ENCODE data around the gene PRSS58. TPM values are rescaled to one million over a fixed set of nuclear protein-coding genes. Genes with fewer than 3 reads are reported as not detected.

Gene PRSS58
- total and polyA plus RNA-seq, 9 of the 15 experiments (the other 6 are each of a cell fraction or from before 2014, with no cell fraction given), result not detected

GRCh38 chr7:142243823-142244222, 14.0 kb downstream of the PRSS58 start:
- Histone ChIP-seq H3K4me1 (replicated peaks in 1 of 2; ENCODE audit: control insufficient read depth in 2 of 2, insufficient read depth in 2 of 2, low read length in 2 of 2) (no peaks in the 10 kb centered on the region), H3K36me3 (ENCODE audit: control insufficient read depth, insufficient read depth, low read length) (no peaks in the 10 kb centered on the region), H3K9me1 (ENCODE audit: control insufficient read depth, insufficient read depth, low read length) (no peaks in the 10 kb centered on the region), H3K9me3 (replicated peaks; ENCODE audit: control insufficient read depth, insufficient read depth, low read depth, low read length) (no peaks in the 10 kb centered on the region), H3K79me2 (ENCODE audit: control insufficient read depth, insufficient read depth, low read length) (no peaks in the 10 kb centered on the region), H2AFZ (ENCODE audit: low read depth, low read length) (no peak overlapping the region), H3K9ac (ENCODE audit: insufficient read depth in 1 of 2, low read depth in 2 of 2, low read length in 2 of 2) (no peak overlapping the region), H3K27me3 (ENCODE audit: control insufficient read depth in 2 of 2, insufficient read depth in 2 of 2, low read length in 2 of 2) (no peaks in the 10 kb centered on the region), H4K20me1 (replicated peaks; ENCODE audit: control insufficient read depth, insufficient read depth, low read length) (no peaks in the 10 kb centered on the region), H3K27ac (ENCODE audit: extremely low read depth, low read depth, low read length) (no peak overlapping the region), H3K4me3 (no peak overlapping the region), H3K4me2 (ENCODE audit: insufficient read depth, low read length) (no peak overlapping the region)
- ChIA-PET POLR2A (interaction anchor here (0.7 kb wide), 1 partner anchor 303 kb away, joined by 3 read pairs; no protein-coding TSS in a partner anchor), CTCF (ENCODE audit: low intra/inter-chr PET ratio) (no interaction called here)
- no TSS peak for BruUV-seq (replicated peaks)
- FAIRE-seq, result no peak
- 1% methylated on average over 10 of the region's 10 CpGs for WGBS (ENCODE audit: insufficient coverage, low coverage, missing lambda C conversion rate)
- ATAC-seq, result no peak
- intact Hi-C loops (cut with micrococcal nuclease), result no loop called here
- in situ Hi-C loops (cut with MboI), result no loop called here
- TF ChIP-seq SP1 (CRISPR knock-in tag; IDR thresholded peaks at IDR 0.05) (no peak), ZBTB17 (CRISPR knock-in tag; IDR thresholded peaks at IDR 0.05) (no peak), BRD4 (IDR thresholded peaks at IDR 0.05) (no peak), CREB1 (IDR thresholded peaks at IDR 0.05) (no peak), CREB1 (CRISPR knock-in tag; IDR thresholded peaks at IDR 0.05) (no peak), EHMT2 (IDR thresholded peaks at IDR 0.05) (no peak), MCM7 (IDR thresholded peaks at IDR 0.05) (no peak), BCL6 (CRISPR knock-in tag; IDR thresholded peaks at IDR 0.05) (no peak)
- TF ChIP-seq, protein P1, sequence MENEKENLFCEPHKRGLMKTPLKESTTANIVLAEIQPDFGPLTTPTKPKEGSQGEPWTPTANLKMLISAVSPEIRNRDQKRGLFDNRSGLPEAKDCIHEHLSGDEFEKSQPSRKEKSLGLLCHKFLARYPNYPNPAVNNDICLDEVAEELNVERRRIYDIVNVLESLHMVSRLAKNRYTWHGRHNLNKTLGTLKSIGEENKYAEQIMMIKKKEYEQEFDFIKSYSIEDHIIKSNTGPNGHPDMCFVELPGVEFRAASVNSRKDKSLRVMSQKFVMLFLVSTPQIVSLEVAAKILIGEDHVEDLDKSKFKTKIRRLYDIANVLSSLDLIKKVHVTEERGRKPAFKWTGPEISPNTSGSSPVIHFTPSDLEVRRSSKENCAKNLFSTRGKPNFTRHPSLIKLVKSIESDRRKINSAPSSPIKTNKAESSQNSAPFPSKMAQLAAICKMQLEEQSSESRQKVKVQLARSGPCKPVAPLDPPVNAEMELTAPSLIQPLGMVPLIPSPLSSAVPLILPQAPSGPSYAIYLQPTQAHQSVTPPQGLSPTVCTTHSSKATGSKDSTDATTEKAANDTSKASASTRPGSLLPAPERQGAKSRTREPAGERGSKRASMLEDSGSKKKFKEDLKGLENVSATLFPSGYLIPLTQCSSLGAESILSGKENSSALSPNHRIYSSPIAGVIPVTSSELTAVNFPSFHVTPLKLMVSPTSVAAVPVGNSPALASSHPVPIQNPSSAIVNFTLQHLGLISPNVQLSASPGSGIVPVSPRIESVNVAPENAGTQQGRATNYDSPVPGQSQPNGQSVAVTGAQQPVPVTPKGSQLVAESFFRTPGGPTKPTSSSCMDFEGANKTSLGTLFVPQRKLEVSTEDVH (IDR thresholded peaks at IDR 0.05; ENCODE audit: low read depth, partially characterized antibody), result no peak
- TF ChIP-seq, protein P2, sequence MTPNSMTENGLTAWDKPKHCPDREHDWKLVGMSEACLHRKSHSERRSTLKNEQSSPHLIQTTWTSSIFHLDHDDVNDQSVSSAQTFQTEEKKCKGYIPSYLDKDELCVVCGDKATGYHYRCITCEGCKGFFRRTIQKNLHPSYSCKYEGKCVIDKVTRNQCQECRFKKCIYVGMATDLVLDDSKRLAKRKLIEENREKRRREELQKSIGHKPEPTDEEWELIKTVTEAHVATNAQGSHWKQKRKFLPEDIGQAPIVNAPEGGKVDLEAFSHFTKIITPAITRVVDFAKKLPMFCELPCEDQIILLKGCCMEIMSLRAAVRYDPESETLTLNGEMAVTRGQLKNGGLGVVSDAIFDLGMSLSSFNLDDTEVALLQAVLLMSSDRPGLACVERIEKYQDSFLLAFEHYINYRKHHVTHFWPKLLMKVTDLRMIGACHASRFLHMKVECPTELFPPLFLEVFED (CRISPR knock-in tag; conservative IDR thresholded peaks at IDR 0.05), result no peak
- no peak for DNase-seq (ENCODE audit: extremely low read depth in 1 of 4, low spot score in 3 of 4)
